ENCODE measurements around the gene CPM.

GRCh38 chr12:68908076-68908475 is 24.9 kb downstream of the CPM start:
- TF ChIP-seq ZNF274 (IDR thresholded peaks at IDR 0.05; ENCODE audit: insufficient read depth, insufficient read length) (no peak), PKNOX1 (IDR thresholded peaks at IDR 0.05) (no peak), POLR2A (IDR thresholded peaks at IDR 0.05; ENCODE audit: low read depth, low read length) (no peak), ZNF207 (IDR thresholded peaks at IDR 0.05; ENCODE audit: borderline replicate concordance) (no peak), SREBF2 (IDR thresholded peaks at IDR 0.05; ENCODE audit: low read length) (no peak), CTCF (IDR thresholded peaks at IDR 0.05 in 2 of 3, conservative IDR thresholded peaks at IDR 0.05 in 1 of 3; ENCODE audit: control insufficient read depth in 2 of 3, extremely low read depth in 1 of 3, insufficient read depth in 1 of 3, low read depth in 3 of 3, low read length in 3 of 3) (no peak), MYC (IDR thresholded peaks at IDR 0.05; ENCODE audit: insufficient read depth, insufficient read length, insufficient replicate concordance, low read length, severe bottlenecking) (no peak), HCFC1 (IDR thresholded peaks at IDR 0.05; ENCODE audit: low read length) (no peak), YY1 (IDR thresholded peaks at IDR 0.05; ENCODE audit: low read depth, low read length) (no peak), CHD2 (IDR thresholded peaks at IDR 0.05; ENCODE audit: borderline replicate concordance, low read depth, low read length) (no peak), TARDBP (IDR thresholded peaks at IDR 0.05; ENCODE audit: borderline replicate concordance) (no peak), RUNX3 (IDR thresholded peaks at IDR 0.05; ENCODE audit: low read length) (no peak)

All from GM12878 (cell line).